GM19468 (cell line): ENCODE measurements around the gene BEX2.

ENCODE experiments used
- ATAC-seq: cut with Tn5 transposase; IDR thresholded peaks from one replicate; pipeline ENCODE4 v1.9.1; 2021; ENCODE audit warnings: mild to moderate bottlenecking, moderate library complexity, moderate number of reproducible peaks; ENCODE audit not compliant: unreplicated experiment; ENCODE audit errors: extremely low read depth

The BEX2 gene

GRCh38 chrX:103275947-103276567 lies 34.7 kb downstream of the BEX2 start:
- ATAC-seq = no peak

GRCh38 chrX:103274284-103274683 lies 36.5 kb downstream of the BEX2 start:
- ATAC-seq = no peak
